Fibroblast of mammary gland (primary cell): Measurements from ENCODE around the gene GRIP1.
"Not testable (repeated sequence)": the region's sequence is repeated elsewhere in the genome, so short reads cannot be mapped to it uniquely, and the experiment has no call there.

Experiments
- DNase-seq: peaks from one replicate; pipeline ENCODE4 v3.0.0-alpha.2; 2010; ENCODE audit warnings: low read depth
- H3K4me3 ChIP-seq: 2 replicates; pipeline ENCODE4 v1.5.1; 2011; ENCODE audit warnings: low read depth, mild to moderate bottlenecking, low read length, moderate library complexity; ENCODE audit not compliant: control insufficient read depth
- TF ChIP-seq, protein P1 (sequence below): conservative IDR thresholded peaks from 2 replicates; pipeline ENCODE4 v1.5.1; 2011; ENCODE audit warnings: low read depth, low read length, inconsistent platforms; ENCODE audit not compliant: control insufficient read depth, insufficient read depth

GRIP1 gene

DNA sequence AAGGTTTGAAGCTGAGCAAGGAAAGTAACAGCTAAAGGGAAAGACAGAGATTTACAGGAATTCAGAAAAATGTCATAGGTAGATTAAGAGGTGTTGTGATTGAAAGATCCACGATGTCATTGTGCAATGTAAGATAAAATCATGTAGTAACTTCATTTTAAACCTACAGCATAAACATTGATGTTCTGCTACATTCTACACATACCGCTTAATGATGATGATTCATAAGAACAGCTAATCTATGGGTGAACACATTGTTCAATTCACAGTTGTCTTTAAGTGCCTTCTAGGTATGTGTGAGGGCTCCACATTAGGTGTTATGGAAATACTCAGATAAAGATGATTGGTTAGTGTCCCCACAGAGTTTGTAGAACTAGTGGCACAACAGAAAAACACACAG lies 170.9 kb downstream of the GRIP1 start:
- DNase-seq, result no peak
- TF ChIP-seq, protein P1, sequence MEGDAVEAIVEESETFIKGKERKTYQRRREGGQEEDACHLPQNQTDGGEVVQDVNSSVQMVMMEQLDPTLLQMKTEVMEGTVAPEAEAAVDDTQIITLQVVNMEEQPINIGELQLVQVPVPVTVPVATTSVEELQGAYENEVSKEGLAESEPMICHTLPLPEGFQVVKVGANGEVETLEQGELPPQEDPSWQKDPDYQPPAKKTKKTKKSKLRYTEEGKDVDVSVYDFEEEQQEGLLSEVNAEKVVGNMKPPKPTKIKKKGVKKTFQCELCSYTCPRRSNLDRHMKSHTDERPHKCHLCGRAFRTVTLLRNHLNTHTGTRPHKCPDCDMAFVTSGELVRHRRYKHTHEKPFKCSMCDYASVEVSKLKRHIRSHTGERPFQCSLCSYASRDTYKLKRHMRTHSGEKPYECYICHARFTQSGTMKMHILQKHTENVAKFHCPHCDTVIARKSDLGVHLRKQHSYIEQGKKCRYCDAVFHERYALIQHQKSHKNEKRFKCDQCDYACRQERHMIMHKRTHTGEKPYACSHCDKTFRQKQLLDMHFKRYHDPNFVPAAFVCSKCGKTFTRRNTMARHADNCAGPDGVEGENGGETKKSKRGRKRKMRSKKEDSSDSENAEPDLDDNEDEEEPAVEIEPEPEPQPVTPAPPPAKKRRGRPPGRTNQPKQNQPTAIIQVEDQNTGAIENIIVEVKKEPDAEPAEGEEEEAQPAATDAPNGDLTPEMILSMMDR, result no peak
- no peak overlapping the region for H3K4me3 ChIP-seq

DNA sequence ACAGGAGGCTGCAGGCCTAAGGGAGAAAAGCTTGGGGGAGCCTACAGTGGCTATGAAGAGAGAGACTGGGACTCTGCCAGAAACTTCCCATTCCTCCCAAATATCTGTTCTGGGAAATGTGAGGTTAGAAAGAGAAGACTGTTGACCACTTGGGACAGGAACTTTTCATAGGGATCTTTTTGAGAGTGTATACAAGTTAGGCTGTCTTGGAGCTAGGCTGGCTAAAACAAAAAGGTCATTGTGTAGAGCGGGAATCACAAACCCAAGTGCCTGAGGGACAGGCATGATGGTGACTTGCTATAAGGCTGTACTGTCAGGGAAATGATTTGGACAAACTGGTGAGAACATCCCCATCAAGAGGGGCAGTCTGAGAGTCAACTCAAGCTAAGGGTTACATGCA lies 175.1 kb downstream of the GRIP1 start:
- H3K4me3 ChIP-seq, result no peak overlapping the region
- TF ChIP-seq, protein P1, result no peak
- DNase-seq, result no peak

DNA sequence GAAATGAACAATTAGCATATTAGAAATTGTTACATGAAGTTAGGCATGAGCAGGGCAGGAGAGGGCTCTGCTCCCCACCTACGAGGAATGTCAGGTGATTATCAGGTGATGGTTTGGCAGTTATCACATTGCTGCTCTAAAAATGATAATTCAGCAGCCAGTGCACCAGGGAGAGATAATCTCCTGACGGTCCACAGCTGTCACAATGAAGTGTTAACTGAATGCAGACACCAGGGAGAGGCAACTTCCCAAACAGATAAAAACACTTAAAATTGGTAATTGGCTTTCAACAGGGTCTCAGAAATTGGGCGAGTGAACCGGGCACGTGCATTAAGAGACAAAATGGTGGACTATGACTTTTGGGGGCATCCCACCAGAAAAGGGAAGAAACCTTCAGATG lies 176.0 kb downstream of the GRIP1 start:
- TF ChIP-seq, protein P1, result no peak

DNA sequence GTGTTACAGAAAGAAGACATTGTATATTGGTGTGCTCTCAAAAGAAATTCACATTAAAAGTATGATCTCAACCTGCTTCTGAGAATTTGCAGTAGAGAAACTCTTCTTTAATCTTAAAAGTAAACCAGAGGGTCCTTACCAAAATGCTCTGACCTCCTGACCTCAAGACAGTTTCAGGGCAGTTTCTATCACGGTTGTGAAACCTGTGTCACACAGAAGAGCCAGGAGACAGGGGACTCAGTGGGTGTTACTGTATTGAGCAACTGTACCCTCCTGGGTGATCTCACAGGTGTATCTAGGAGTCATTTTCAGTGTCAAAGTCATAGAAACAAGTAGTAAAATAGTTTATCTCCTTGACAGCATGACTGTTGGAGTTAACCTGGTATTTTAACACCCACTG lies 178.0 kb downstream of the GRIP1 start:
- TF ChIP-seq, protein P1, result no peak
- H3K4me3 ChIP-seq, result no peak overlapping the region
- DNase-seq, result no peak

More for the DNA sequence above, 176.0 kb downstream of the GRIP1 start:
- H3K4me3 ChIP-seq, result no peak overlapping the region
- no peak for DNase-seq

DNA sequence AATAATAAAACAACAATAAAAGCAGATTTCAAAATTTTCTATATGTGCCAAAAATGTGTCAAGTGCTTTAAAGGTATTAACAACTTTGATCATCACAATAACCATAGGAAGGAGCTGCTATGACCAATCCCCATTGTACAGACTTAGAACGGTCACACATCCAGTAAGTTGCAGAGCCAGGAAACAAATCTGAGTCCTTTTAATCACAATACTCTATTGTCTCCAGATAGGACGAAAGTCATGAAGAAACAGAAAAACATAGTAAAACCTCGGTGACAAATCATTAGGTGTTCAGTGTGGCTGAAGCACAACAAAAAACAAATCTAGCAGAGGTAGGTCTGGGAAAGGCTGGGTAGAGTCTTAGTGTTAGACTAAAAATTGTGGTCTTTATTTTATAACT lies 178.8 kb downstream of the GRIP1 start:
- no peak overlapping the region for H3K4me3 ChIP-seq
- TF ChIP-seq, protein P1, result no peak
- DNase-seq, result no peak

DNA sequence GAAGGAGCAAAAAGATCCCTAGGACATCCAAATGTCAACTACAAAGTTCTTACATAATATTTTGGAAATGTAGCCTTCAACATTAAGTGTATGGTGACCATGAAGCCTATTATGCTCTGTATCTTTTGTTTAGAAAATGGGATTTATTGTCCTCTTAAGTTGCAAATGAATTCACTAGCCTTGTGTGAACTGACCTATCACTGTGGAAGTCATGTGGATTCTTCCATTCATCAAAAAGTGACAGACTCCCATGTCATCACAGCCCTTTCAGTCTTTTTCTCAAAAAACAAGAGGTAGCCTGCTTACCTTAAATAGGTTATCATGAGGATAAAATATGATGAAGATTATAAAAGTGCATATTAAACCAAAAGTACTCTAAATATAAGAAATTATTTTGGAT lies 179.9 kb downstream of the GRIP1 start:
- no peak for DNase-seq
- TF ChIP-seq, protein P1, result no peak
- H3K4me3 ChIP-seq, result no peak overlapping the region

DNA sequence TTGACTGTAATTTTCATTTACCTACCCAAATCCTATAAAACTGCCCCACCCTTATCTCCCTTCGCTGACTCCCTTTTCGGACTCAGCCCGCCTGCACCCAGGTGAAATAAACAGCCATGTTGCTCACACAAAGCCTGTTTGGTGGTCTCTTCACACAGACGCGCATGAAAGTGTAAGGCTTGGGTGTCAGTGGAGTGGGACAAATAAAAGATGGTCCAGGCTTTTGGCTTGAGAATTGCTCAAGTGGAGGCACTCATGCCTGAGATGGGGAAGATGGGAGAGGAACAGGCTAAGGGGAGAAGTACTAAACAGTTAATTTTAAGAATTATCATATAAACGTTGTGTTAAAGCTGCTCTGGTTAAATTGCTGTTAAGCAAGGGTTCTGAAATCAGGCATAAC lies 180.8 kb downstream of the GRIP1 start:
- DNase-seq, H3K4me3 ChIP-seq: not testable (repeated sequence)
